Measurements from ENCODE around the gene TLCD4.

Gene TLCD4

DNA sequence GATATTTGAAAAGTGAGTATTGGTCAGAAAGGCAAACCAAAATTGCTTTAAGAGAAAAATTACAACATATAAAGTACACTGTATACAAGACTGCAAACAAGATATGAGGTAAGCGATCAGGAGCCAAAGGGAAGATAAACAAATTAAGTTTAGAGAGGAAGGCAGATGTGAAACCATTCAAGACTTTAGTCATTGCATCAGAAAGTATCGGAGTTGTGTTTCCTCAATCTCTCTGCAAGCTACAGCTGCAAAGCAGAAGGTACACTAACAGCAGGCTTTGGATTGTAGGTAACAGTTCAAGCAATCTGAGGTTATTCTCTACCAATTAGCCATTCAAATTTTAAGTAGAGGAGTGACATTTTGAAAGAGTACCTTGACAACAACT is 21.3 kb upstream of the TLCD4 start:
- no peak for DNase-seq (ENCODE audit: low spot score)

DNA sequence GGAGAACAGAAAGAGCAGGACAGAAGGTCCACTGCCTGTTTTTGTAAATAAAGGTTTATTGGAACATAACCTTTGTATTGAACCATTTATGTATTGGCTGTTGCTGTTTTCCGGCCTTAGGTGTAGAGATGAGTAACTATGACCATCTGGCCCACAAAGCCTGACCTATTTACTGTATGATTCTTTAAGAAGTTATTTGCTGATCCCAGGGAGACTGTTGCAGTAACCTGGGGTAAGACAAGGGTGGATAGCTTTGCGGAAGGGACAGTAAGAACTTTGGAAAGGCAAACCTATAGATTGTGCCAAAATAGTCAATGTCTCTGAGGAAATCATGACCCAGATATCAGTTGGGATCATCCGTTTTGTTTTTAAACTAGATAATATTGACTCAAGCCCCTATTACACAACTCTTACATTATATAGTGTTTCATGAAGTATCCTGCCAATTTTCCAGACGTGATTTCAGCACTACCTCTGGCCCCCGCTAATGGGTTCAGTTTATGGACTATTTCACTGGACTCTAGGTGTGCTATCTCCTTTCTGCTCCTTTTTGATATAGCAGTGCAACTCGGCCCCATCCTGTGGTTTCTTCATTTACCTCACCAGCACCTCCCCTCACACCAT is 20.8 kb upstream of the TLCD4 start:
- no peak for DNase-seq (ENCODE audit: low spot score)

DNA sequence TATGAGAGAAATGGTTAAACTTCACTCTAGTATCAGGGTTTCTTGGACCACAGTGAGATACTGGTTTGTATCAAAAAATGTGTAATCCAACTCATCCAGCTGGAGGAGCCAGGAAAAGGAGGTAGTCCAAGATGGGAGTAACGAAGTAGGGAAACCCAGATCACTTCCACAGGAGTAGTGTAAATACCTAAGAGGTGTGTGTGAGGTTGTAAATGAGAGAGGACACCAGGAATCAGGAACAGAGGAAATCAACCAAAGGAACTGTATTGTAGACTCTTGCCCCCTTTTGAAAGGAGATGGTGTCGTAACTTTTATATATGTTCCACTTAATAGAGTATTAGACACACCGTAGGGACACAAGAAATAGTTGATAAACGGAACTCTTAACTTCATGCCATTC is 19.7 kb upstream of the TLCD4 start:
- DNase-seq (ENCODE audit: low spot score) = no peak

DNA sequence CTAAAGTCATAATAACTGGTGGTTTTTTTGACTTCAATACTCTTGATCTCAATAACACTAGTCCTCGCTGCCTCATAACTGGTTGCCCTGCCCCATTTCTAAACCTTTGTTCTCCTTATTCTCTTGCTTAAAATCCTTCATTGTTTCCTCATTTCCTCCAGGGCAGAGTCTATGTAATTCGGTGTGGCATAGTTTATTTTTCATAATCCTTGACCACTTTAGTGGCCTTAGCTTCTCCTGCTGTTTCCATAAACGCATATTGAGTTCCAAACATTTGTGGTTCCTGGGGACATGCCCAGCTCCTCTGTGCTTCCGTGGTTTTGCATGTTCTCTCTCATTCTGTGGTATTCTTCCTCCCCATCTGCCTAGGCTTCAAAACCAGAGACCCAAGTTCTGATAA is 19.0 kb upstream of the TLCD4 start:
- no peak for DNase-seq (ENCODE audit: low spot score)

DNA sequence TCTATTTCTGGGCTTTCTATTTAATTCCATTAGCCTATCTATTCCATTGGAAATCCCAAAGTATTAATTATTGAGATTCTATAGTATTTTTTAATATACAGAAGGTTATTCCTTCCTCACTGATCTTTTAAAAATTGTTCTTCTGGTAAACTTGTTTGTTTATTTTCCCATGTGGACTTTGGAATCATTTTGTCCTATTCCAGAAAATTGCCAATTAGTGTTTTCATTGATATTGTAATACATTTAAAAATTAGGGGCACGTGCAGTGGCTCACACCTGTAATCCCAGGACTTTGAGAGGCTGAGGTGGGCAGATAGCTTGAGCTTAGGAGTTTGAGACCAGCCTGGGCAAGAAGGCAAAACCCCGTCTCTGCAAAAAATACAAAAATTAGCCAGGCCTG is 8.4 kb upstream of the TLCD4 start:
- DNase-seq (ENCODE audit: low spot score) = no peak

DNA sequence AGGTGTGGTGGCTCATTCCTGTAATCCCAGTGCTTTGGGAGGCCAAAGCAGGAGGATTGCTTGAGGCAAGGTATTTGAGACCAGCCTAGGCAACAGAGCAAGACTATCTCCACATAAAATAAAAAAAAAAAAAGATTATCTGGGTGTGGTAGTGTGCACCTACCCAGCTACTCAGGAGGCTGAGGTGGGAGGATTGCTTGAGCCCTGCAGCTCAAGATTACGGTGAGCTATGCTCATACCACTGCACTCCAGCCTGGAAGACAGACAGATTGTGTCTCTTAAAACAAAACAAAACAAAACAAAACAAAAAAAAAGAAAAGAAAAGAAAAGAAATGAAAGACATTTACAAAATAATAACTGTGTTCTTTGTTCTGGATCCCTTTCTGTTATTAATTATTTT is 6.1 kb upstream of the TLCD4 start:
- DNase-seq (ENCODE audit: low spot score) = no peak

DNA sequence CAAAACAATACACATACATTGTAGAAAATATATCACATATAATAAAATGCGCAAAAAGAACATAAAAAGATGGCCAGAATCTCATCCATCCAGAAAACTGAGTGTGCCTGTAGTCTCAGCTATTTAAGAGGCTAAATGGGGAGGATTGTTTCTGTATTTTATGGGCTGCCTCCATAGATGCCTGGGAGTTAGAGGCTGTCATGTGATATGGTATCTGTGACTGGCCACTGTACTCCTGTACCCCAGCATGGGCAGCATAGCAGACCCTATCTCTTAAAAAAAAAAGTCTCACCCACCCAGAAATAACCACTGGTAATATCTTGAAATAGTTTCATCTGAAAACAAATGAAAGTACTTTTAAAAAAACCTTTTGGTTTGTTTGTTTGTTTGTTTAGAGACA is 3.5 kb upstream of the TLCD4 start:
- no peak for DNase-seq (ENCODE audit: low spot score)

DNA sequence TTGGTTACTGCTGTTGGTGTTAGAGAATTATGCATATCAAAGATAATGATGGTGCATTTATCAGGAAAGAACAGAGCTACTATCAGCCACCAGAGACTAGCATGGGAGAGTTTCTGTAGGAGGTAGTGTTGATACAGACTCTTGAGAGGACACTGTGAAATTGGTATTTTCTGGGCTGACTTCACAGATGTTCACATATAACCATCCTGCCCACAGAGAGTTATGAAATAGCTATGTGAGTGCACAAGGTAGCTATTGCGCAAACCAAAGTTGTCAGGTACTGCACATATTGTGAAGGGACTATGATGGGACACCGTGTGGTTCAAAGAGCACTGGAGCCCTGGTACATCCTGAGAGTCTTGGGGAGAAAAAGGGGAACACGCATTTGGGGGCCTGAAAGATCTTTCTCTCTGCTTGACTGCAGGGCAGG is 1.4 kb upstream of the TLCD4 start:
- DNase-seq (ENCODE audit: low spot score) = no peak

DNA sequence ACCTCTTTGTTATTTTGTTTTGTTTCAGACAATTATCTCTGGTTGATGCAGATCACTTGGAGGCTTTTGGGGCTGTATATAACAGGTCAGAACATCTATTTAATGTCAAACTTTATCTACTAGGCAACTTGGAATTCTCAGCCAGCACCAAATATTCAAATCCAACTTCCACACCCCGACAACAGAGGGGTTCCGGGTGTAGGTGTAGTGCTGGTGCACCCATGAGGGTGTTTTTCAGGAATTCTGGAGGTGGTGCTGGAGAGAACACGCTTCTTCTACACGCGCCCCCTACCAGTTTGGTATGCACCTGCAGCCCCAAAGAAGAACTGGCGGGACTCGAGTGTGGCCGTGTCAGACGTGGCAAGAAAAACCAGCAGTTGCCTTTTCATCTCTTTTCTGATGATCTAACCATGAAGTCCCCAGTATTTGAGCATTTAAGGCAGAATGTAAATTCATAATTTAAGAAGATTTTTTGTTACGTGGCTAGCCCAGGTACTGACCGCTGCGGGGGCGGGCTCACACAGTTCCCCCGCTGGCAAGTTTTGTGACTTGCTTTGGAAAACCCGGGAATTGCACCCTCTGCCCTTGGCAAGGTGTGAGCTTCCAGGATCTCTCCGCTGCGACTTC is 462 bp upstream of the TLCD4 start:
- DNase-seq (ENCODE audit: low spot score) = peak; percentile 83

DNA sequence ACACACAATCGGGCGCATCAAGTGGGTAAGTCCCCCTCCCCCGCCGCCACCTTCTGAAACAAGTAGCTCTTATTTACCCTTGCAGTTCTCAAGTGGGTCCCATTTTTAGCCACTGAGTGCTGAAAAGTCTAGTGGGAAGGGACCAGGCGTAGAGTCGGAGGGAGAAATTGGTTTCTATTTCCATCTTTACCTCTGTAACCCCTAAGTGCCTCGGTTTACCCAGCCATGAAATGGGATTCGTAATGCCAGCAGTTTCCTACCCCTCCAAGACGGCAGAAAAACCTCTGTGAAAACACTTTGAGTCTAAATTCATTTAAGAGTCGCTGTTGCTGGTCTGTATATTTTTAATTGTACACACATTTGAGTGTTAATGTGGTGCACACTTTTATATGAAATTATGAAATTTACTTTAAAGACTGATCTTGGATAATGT is 928 bp downstream of the TLCD4 start:
- no peak for DNase-seq (ENCODE audit: low spot score)

DNA sequence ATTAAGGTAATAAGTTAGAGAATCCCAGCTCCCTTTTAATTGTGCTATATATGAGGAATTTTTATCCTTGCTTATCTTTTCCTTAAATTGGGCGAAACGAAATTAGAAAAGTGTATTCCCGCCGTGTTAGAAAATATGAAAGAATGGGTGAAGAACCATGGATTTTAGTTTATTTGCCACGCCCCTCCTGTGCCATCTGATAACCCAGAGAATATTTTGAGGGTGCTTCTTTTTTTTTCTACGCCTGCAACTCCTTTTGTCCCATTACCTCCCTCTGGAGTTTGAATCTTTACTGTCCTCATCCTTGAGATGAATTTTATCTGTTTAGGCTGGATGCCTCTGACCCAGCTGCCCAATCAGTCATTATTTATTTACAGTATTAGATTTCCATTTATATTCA is 1.6 kb downstream of the TLCD4 start:
- DNase-seq (ENCODE audit: low spot score) = no peak

DNA sequence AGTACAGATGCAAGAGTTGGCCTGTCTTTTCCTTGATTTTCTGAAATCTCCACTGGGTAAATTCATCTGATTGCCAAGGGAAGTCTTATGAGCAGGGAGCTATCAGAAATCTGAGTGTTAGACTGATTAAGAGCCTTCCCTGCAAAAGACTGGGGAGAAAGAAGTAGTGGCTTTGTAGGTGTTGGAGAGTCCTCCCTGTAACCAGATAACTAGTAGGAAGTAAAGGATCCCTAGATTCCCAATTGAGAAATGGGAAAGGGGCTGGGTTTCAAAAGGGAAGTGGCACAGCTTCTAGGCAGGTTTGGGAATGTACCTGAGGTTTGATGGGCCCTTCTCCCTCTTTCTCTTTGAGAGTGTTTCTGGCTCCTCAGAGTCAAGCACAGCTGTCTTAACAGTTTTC is 2.1 kb downstream of the TLCD4 start:
- DNase-seq (ENCODE audit: low spot score) = no peak

DNA sequence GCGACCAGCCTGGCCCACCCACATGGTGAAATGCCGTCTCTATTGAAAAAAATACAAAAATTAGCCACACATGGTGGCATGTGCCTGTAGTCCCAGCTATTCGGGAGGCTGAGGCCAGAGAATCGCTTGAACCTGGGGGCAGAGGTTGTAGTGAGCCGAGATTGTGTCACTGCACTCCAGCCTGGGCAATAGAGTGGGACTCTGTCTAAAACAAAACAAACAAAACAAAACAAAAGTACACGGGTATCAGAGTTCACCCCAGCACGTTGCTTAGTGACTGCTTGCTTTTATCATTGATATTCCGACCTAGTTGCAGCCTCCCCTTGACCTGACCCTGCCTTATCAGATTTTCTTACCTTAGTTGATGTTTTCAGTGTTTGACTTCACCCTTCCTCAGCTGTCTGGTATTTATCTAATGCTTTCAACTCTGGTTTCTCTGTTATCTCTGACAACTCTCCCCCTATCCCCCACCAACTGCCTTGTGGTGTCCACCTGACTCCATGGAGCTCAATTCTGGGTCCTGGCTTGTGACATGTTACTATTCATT is 5.1 kb downstream of the TLCD4 start:
- DNase-seq (ENCODE audit: low spot score) = peak; percentile 83

DNA sequence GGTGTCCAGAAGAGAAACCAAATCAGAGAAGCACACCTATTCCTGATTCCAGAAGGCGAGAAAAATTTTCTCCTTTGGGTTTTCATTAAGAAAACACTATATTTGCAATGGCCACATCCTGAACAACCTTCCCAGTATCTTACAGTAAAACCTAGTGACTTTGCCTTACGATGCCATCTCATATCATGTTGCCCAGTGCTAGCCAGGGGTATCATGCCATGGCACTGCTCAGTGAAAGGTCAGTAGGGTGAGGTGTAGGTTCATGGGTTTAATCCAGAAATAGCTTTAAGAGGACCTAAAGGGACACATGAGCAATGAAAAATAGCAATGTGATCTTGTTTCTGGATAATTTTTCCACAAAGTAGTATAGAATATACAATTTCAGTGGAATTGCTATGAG is 7.2 kb downstream of the TLCD4 start:
- no peak for DNase-seq (ENCODE audit: low spot score)

DNA sequence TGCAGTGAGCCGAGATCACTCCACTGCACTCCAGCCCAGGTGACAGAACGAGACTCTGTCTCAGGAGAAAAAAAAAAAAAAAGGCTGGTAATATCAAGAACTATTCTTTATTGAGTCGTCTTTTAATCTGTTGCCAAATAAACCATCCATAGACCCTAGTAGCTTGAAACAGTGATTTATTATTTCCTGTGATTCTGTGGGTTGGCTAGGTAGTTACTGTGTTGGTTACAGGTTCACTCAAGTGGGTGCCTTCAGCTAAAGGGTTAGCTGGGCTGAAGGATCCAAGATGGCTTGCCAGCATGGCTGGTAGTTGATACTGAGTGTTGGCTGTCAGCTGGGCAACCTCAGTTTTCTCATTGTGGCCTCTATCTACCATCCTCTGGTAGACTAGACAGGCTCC is 9.2 kb downstream of the TLCD4 start:
- DNase-seq (ENCODE audit: low spot score) = no peak

DNA sequence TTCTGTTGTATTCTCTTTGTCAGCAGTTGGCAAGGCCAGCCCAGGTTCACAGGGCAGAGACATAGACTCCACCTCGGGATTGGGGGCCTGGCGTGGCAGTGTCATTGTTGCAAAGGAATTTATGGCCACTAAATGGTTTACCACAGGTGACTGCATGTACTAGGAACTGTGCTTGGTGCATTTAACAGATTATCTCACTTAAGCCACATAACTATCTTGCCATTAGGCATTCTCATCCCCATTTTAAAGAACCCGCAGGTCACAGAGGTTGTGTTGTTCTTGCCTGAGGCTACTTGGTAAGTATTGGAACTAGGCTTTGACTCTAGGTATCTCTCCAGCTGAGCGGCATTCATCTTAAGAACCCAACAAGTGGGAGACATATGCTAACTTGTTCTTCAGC is 9.7 kb downstream of the TLCD4 start:
- DNase-seq (ENCODE audit: low spot score) = no peak

DNA sequence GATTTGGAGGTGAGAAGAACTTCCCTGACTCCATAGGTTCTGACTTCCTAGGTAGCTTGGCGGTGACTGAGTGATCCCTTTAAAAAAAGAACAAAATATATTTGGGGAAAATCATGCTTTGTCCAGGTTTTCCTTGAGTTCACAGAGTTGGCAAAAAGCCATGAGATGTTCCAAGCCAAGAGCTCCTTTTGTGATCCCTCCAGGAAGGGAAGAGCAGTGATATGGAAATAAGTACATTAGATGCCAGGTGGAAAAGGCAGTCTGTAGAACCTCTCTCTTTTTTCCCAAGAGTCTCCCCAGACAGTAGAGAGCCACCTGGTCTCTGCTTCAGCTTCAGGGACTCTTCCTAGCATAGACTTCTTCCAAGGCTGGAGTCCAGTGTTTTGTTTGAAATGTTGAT is 10.2 kb downstream of the TLCD4 start:
- DNase-seq (ENCODE audit: low spot score) = no peak

DNA sequence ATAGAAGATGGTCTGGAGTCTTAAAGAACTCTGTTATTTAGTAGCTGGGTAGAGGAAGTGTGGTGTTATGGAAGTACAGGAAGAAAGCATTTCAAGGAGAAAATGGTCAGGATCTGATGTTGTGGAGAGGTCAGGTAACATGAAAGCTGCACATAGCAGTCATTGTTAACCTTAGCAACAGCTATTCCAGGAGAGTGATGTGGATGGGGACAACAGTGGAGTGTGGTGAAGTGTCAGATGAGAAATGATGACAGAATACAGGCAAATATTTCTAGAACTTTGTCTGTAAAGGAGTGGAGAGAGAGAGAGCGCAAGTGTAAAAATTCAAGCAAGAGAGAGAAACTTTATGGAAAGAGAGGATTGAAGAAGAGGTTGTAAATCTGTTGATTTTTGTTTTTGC is 15.6 kb downstream of the TLCD4 start:
- DNase-seq (ENCODE audit: low spot score) = no peak

DNA sequence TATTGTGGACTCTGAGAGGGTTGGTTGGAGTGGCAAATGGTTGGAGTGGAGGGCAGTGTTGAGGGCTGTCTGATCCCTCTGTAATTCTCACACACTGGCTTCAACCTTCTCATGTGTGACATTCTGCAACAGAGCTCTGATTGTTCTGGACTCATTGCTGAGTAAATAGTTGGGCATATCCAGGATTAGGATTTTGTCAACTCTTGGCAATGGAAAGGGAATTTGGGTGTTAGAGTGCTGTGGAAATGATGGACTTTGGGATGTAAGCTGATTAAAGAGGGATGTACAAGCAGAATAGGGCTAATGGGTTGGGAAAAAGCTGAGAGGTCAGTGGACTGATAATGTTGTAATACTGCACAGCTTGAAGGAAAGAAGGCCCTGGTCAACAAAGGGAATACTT is 16.5 kb downstream of the TLCD4 start:
- no peak for DNase-seq (ENCODE audit: low spot score)

DNA sequence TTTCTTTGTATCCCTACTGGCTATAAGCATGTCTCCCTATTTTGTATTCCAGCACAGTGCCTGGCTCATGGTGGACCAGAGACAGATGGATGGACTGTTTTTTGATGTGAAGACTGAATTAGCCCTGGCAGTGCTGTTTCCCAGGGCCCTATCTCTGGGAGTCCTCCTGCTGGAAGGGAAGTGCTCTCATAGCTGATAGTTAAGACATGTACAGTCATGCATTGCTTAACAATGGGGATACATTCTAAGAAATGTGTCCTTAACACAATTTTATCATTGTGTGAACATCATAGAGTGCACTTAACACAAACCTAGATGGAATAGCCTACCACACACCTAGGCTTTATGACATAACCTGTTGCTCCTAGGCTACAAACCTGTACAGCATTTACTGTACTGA is 21.1 kb downstream of the TLCD4 start:
- no peak for DNase-seq (ENCODE audit: low spot score)

DNA sequence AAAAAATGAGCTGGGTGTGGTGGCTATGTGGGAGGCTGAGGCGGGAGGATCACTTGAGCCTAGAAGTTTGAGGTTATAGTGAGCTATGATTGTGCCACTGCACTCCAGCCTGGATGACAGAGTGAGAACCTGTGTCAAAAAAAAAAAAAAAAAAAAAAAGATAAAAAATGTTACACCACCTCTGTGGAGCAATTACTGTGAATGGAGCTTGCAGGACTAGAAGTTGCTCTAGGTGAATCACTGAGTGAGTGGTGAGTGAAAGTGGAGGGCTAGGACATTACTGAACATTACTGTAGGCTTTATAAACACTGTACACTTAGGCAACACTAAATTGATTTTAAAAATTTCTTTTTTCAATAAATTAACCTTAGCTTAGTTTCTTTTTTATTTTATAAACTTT is 21.9 kb downstream of the TLCD4 start:
- no peak for DNase-seq (ENCODE audit: low spot score)

DNA sequence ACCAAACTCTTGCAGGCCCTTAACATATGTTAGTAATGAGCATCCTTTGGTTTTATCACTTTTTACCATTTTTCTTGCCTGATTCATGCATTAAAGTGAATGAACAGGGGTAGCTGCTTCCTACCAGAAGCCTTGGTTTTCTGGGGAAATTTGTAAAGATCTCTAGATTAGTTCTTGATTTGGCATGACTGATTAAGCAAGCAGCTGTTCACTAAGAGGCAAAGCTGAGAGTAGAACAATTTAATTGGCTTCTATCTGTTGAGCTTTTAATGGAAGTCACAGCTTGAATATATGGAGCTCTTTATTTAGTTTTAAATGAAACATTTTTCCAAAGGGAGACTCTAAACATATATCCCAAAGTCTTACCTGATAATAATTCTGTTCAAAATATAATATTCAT is 23.6 kb downstream of the TLCD4 start:
- no peak for DNase-seq (ENCODE audit: low spot score)

DNA sequence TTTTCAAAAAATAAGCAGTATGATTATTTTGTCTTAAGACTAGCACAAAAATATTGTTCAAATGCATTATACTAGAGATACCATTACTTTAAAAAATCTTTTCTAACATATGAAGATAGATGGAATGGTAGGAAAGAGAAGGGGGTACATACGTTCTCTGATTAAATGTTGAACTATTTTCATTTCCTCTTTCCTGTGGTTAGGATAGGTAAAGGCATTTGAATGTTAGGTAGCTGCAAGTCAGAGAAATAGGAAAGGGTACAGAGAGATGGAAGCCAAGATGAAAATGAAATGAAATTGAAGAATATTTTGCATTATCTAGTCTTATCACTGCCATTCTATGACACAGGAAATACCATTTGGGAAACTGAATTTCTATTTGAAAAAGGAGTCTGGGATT is 28.3 kb downstream of the TLCD4 start:
- no peak for DNase-seq (ENCODE audit: low spot score)

DNA sequence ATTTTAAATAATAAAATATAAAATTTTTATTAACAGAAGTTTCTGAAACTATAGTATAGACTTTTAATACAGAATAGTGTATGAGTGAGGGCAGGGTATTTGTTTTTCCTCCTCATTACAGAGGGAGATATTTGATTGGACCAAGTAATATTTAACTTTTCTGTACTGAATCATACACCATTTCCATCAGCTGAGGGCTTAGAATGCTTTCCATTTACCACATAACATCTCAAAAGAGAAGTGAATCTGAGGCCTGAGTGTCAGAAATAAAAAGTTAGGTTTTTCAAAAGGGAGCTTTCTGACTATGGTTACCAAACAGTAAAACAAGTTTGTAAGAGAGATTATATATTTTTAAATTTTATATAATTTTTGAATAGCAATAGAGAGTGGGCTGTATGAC is 29.5 kb downstream of the TLCD4 start:
- no peak for DNase-seq (ENCODE audit: low spot score)

Measured in SK-N-DZ (cell line).